CD4-positive, alpha-beta T cell treated with Interleukin-21 for 1 hour (primary cell): ENCODE data around the gene MKI67.

Experiments used
- DNase-seq: peaks from one replicate; pipeline ENCODE4 v3.0.0-alpha.2; 2020

The MKI67 gene

GRCh38 chr10:128047991-128048818 lies 78.0 kb downstream of the MKI67 start:
- DNase-seq: peak; percentile 57

- DNase-seq: peak; percentile 89
Observed at GRCh38 chr10:128047351-128047750, 78.9 kb downstream of the MKI67 start.

DNA sequence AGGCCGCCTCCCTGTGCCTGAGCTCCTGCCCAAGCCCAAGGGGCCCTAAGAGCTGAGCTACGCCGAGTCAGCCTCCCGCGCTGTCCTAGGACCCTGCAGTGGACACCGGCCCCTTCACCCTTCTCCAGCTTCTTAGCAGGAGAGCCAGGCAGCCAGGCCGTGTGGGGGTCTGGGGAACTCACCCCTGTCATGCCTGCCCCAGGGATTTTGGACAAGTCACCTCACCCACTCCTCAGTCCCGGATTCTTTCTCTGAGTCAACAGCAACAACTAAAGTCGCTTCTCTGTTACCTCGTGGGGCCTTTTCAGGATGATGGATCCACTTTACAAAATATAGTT lies 79.3 kb downstream of the MKI67 start:
- DNase-seq: no peak
